ENCODE results near the gene ABCC12.

- TF ChIP-seq POLR2A (IDR thresholded peaks at IDR 0.05) (no peak), CTCF (IDR thresholded peaks at IDR 0.05) (no peak), EP300 (IDR thresholded peaks at IDR 0.05) (no peak)
Observed at GRCh38 chr16:48138543-48138942, 17.2 kb downstream of the ABCC12 start.
